Kidney epithelial cell (primary cell): Measurements from ENCODE around the gene ZBTB16. TPM values are rescaled to one million over a fixed set of nuclear protein-coding genes. Genes with fewer than 3 reads are reported as not detected.

Source experiments
- DNase-seq: peaks from one replicate; pipeline ENCODE4 v3.0.0-alpha.2; 2010; ENCODE audit warnings: low read depth
- H3K27me3 ChIP-seq: 2 replicates; pipeline ENCODE4 v1.6.0; 2011; ENCODE audit warnings: low read length; ENCODE audit not compliant: control insufficient read depth, insufficient read depth
- H3K36me3 ChIP-seq: 2 replicates; pipeline ENCODE4 v1.5.1; 2011; ENCODE audit warnings: low read length; ENCODE audit not compliant: control insufficient read depth, insufficient read depth
- H3K4me3 ChIP-seq: 2 replicates; pipeline ENCODE4 v1.5.1; 2011; ENCODE audit warnings: low read depth, mild to moderate bottlenecking, control low read depth, low read length
- total RNA-seq: library from RNA; depleted of rRNA; stranded (reverse); fragments of >200 nt; gene quantifications from 2 replicates; pipeline ENCODE4 v1.2.3, GENCODE V29; 2015
- TF ChIP-seq, protein P1 (sequence below): IDR thresholded peaks from 2 replicates; pipeline ENCODE4 v1.5.1; 2011; ENCODE audit warnings: mild to moderate bottlenecking, moderate library complexity, low read length, control low read depth, inconsistent platforms; ENCODE audit not compliant: insufficient read depth, poor library complexity, severe bottlenecking

Gene ZBTB16
- total RNA-seq, 1 donor from 2014 or later: 0.08 TPM

DNA sequence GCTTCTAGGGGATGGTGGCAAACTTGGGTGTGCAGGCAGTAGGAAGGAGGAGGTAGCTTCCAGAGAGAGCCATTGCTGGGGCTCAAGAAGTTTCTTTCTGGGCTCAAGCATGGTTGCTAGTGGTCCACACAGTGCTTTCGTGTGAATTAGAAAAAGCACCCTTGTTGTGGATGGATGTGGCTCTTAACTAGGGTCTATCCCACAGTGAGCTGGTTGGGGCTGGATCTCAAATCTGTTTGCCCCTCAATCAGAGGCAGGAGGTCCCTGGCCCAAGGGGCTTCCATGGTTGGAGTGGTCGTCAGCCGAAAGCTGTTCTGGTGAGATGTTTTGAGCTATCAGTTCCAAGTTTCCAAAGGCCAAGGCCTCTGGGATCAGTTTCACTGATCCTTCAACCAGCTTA lies 35.0 kb downstream of the ZBTB16 start:
- Histone ChIP-seq H3K36me3 (no peaks in the 10 kb centered on the region), H3K4me3 (no peak overlapping the region), H3K27me3 (peaks cover 2% of the 10 kb centered on the region)
- no peak for DNase-seq
- TF ChIP-seq, protein P1, sequence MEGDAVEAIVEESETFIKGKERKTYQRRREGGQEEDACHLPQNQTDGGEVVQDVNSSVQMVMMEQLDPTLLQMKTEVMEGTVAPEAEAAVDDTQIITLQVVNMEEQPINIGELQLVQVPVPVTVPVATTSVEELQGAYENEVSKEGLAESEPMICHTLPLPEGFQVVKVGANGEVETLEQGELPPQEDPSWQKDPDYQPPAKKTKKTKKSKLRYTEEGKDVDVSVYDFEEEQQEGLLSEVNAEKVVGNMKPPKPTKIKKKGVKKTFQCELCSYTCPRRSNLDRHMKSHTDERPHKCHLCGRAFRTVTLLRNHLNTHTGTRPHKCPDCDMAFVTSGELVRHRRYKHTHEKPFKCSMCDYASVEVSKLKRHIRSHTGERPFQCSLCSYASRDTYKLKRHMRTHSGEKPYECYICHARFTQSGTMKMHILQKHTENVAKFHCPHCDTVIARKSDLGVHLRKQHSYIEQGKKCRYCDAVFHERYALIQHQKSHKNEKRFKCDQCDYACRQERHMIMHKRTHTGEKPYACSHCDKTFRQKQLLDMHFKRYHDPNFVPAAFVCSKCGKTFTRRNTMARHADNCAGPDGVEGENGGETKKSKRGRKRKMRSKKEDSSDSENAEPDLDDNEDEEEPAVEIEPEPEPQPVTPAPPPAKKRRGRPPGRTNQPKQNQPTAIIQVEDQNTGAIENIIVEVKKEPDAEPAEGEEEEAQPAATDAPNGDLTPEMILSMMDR: no peak

DNA sequence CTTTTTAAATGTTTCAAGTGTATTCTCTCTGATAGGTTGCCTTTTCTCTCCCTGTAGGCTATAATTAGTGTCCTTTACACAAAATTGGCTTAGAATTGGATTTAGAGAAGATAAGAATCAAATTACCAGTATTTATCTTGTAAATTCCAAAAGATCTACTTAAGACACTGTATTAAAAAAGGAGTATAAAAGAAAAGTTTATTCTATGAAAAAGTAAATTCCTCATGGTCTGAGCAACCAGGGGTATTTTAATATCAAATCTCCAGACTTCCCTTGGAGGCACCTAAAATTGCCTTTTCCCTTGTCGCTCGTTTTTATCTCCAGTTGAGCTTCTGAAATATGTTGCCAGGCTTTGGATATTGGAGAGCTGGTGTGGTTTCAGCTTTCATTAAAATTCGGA lies 36.4 kb downstream of the ZBTB16 start:
- Histone ChIP-seq H3K36me3 (no peaks in the 10 kb centered on the region), H3K4me3 (no peak overlapping the region), H3K27me3 (peaks cover 2% of the 10 kb centered on the region)
- no peak for DNase-seq
- TF ChIP-seq, protein P1: no peak

DNA sequence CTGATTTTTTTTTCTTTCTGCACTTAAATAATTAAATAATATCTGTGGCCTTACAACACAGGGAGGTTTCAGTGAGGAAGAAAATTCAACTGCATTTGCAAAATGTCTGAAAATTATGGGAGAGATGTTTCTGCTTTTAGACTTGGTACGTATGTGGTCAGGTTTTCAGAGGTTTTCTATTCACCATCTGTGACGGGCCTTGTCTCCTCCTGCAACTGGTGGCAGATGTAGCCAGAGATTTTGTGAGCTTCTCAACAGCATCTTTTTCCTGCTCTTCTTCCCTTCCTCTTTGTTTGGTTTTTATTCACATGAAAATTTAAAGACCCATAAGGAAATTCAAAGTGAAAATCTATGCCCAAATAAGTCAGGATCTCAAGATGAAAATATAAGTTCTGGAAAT lies 38.3 kb downstream of the ZBTB16 start:
- TF ChIP-seq, protein P1: no peak
- no peak for DNase-seq
- peaks cover 2% of the 10 kb centered on the region for H3K27me3 ChIP-seq
- H3K4me3 ChIP-seq: no peak overlapping the region
- no peaks in the 10 kb centered on the region for H3K36me3 ChIP-seq

DNA sequence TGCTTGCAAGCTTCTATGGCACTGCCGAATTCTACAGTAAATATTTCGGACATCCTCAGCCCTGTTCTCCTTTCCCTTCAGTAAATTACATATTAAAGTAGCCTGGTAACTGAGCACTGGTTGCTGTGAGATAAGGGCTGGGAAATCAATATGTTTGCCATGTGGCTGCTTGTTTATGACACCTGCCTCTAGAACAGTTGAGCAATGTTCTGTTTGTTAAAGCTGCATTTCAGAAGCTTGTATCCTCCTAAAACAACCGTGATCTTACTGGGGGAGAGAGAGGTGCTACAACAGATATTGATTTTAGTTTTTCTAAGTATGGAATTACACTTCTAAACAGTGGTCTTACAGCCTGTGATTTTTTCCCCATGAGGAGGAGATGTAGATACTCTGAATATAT lies 39.4 kb downstream of the ZBTB16 start:
- Histone ChIP-seq H3K27me3 (peaks cover 2% of the 10 kb centered on the region), H3K4me3 (no peak overlapping the region), H3K36me3 (no peaks in the 10 kb centered on the region)
- TF ChIP-seq, protein P1: no peak
- DNase-seq: no peak

DNA sequence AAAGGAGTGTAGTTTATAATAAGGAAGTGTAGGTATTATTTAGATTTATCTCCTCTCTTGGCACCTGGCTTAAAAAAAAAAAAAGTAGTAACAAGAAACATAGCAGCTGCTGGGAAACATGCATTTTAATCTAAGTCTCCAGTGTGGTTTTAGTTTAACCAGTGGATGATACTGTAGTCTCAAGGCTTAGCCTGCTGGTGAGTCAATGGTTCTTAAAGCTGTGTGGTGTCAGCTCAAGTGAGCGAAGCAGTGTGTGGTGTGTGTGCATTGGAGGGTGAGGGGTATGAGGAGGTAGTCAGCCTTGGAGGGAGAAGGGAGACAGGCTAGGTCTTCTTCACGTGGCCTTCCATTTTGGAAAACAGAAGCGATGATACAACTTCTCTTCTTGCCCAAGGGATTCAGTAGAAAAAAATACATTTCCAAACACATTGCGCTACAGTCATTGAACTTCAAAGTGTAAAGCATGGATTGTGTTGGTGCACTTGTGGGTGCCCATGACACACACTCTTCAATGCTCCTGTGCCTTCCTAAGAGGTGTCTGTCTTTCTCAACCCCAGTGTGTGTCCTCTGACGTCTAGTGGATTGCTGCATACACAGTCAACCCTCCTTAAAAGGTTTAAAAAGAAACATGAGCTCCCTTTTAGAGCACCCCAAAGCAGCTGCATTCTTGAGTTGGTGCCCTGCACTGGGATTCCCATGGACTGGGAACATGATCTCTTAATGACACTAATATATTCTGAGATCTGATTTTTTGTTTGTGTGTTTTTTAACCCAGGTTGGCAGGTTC lies 40.1 kb downstream of the ZBTB16 start:
- H3K36me3 ChIP-seq: no peaks in the 10 kb centered on the region
- no peak for DNase-seq
- H3K4me3 ChIP-seq: no peak overlapping the region
- peaks cover 5% of the 10 kb centered on the region for H3K27me3 ChIP-seq
- TF ChIP-seq, protein P1: no peak
